ENCODE measurements around the gene FAM229A. TPM values are rescaled to one million over a fixed set of nuclear protein-coding genes. Genes with fewer than 3 reads are reported as not detected.

The FAM229A gene
- total and polyA plus RNA-seq, 9 of the 15 experiments (the other 6 are each of a cell fraction or from before 2014, with no cell fraction given): 0.04 to 21.6 (median 7.4) TPM

GRCh38 chr1:32345289-32345827 is 16.9 kb downstream of the FAM229A start (continued):
- TF ChIP-seq ELF2 (CRISPR knock-in tag; IDR thresholded peaks at IDR 0.05): no peak
- TF ChIP-seq ZBTB12 (CRISPR knock-in tag; IDR thresholded peaks at IDR 0.05): no peak
- no peak for TF ChIP-seq RBM25 (IDR thresholded peaks at IDR 0.05; ENCODE audit: low read depth, low read length, severe bottlenecking)
- no peak for TF ChIP-seq ZFP36 (IDR thresholded peaks at IDR 0.05; ENCODE audit: low read depth, low read length, partially characterized antibody)
- TF ChIP-seq ZNF77 (CRISPR knock-in tag; IDR thresholded peaks at IDR 0.05): no peak
- no peak for TF ChIP-seq DDX20 (tag; IDR thresholded peaks at IDR 0.05; ENCODE audit: low read depth)
- TF ChIP-seq CBX5 (IDR thresholded peaks at IDR 0.05; ENCODE audit: borderline replicate concordance, low read depth): no peak
- no peak for TF ChIP-seq BRD4 (IDR thresholded peaks at IDR 0.05)
- no peak for TF ChIP-seq SP2 (IDR thresholded peaks at IDR 0.05; ENCODE audit: extremely low read depth, low read depth, low read length, poor library complexity, severe bottlenecking)
- TF ChIP-seq, protein P1, sequence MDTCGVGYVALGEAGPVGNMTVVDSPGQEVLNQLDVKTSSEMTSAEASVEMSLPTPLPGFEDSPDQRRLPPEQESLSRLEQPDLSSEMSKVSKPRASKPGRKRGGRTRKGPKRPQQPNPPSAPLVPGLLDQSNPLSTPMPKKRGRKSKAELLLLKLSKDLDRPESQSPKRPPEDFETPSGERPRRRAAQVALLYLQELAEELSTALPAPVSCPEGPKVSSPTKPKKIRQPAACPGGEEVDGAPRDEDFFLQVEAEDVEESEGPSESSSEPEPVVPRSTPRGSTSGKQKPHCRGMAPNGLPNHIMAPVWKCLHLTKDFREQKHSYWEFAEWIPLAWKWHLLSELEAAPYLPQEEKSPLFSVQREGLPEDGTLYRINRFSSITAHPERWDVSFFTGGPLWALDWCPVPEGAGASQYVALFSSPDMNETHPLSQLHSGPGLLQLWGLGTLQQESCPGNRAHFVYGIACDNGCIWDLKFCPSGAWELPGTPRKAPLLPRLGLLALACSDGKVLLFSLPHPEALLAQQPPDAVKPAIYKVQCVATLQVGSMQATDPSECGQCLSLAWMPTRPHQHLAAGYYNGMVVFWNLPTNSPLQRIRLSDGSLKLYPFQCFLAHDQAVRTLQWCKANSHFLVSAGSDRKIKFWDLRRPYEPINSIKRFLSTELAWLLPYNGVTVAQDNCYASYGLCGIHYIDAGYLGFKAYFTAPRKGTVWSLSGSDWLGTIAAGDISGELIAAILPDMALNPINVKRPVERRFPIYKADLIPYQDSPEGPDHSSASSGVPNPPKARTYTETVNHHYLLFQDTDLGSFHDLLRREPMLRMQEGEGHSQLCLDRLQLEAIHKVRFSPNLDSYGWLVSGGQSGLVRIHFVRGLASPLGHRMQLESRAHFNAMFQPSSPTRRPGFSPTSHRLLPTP (IDR thresholded peaks at IDR 0.05; ENCODE audit: borderline replicate concordance, extremely low read depth, insufficient read length): no peak
- no peak for TF ChIP-seq KAT2B (IDR thresholded peaks at IDR 0.05; ENCODE audit: low read depth, low read length)
- TF ChIP-seq PHB (CRISPR knock-in tag; IDR thresholded peaks at IDR 0.05): no peak
- TF ChIP-seq, protein P2, sequence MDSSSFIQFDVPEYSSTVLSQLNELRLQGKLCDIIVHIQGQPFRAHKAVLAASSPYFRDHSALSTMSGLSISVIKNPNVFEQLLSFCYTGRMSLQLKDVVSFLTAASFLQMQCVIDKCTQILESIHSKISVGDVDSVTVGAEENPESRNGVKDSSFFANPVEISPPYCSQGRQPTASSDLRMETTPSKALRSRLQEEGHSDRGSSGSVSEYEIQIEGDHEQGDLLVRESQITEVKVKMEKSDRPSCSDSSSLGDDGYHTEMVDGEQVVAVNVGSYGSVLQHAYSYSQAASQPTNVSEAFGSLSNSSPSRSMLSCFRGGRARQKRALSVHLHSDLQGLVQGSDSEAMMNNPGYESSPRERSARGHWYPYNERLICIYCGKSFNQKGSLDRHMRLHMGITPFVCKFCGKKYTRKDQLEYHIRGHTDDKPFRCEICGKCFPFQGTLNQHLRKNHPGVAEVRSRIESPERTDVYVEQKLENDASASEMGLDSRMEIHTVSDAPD (CRISPR knock-in tag; IDR thresholded peaks at IDR 0.05): no peak
- TF ChIP-seq NFXL1 (CRISPR knock-in tag; IDR thresholded peaks at IDR 0.05): no peak
- TF ChIP-seq HLTF (IDR thresholded peaks at IDR 0.05): no peak
- TF ChIP-seq SMAD1 (IDR thresholded peaks at IDR 0.05; ENCODE audit: low read depth, low read length, partially characterized antibody): no peak
- TF ChIP-seq, protein P3, sequence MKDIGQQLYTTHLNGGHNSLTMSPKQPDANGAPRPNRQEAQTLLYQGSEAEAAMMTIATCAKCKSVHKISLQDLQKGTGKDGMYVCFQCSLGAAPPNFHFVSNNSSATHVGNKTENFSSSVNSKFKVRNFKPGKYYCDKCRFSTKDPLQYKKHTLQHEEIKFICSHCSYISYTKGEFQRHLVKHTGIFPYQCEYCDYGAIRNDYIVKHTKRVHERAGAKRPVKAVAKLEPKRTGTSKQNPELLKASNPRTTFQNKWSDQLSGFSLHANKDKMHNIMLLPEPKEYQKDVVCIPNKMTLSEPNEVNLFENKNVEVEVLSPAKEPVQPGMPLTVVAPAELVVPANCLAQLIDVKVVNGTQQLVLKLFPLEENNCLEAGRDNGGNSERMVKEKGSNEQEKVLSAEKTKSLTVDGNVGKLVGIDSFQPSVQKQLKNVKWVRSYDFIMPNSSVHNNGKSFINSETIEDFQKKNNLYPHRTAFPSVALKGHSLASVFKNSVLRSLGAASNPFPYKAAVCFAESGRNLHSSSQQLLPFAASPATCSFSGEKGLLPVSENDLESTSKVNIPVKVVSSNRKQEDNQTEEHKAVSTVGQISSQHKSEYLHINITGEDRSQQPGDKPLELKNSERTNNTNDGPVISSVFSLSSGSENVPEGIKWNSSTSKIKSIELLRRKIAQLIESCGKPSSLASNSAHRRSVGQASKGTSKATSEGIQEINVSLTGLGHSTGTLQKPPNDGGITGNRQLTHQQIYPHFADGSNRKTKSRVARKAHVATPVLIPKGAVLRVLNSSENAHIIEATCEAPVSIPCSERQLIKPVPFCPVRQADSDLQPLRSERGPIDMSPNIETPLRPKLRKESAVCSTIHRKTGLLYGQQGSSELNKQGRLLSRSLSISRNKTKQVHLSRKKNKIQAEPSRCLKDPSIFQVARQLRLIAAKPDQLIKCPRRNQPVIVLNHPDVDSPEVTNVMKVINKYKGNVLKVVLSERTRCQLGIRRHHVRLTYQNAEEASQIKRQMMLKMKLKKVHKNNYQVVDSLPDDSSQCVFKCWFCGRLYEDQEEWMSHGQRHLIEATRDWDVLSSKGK (CRISPR knock-in tag; IDR thresholded peaks at IDR 0.05): no peak
- TF ChIP-seq ASH1L (IDR thresholded peaks at IDR 0.05; ENCODE audit: borderline replicate concordance, low read depth, partially characterized antibody): no peak
- no peak for TF ChIP-seq TAF9B (IDR thresholded peaks at IDR 0.05; ENCODE audit: partially characterized antibody)
- TF ChIP-seq FOXJ3 (CRISPR knock-in tag; IDR thresholded peaks at IDR 0.05): no peak

All from K562 (cell line).